ENCODE results near the gene SAMD3. TPM values are rescaled to one million over a fixed set of nuclear protein-coding genes. Genes with fewer than 3 reads are reported as not detected.

Gene SAMD3
- total RNA-seq, 1 experiment from 2014 or later = not detected

DNA sequence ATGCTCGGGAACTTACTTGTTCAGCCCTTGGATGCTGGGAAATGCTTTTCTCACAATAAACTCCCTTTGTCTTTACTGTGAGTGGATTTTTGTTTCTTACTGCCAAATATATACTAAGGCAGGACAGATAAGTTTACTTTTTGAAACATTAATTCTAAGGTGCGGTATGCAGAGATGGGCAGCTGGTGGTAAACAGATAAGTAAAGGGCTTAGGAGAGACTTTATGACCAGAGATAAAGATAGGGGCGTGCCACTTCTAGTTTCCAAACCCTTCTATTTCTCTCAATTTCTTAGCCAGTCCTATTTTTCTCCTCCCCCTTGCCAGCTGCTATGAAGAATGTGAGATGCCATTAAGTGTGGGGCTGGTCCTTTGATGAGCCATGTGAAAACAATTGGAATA is 16.3 kb downstream of the SAMD3 start:
- intact Hi-C loops (cut with micrococcal nuclease; ENCODE audit: unreplicated experiment) = no loop called here
- no TSS peak for BruUV-seq (replicated peaks)
- no peaks in the 10 kb centered on the region for H3K36me3 Mint-ChIP-seq (ENCODE audit: insufficient read depth, unreplicated experiment)

DNA sequence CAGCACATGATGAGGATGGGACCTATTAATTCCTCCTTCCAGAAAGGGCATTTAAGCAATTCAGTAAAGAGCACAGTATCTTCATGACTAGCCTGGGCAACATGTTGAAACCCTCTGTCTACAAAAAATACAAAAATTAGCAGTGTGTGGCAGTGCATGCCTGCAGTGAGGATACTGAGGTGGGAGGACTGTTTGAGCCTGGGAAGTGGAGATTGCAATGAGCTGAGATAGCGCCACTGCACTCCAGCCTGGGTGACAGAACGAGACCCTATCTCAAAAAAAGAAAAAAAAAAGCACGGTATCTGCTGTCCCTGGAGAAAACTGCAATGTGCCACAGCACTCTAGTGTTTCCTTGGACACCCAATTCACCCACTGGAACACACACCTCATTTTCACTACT is 18.4 kb downstream of the SAMD3 start:
- H3K27ac Mint-ChIP-seq (ENCODE audit: unreplicated experiment) = no peak overlapping the region
- no TSS peak for BruUV-seq (replicated peaks)
- no peaks in the 10 kb centered on the region for H3K36me3 Mint-ChIP-seq (ENCODE audit: insufficient read depth, unreplicated experiment)
- H3K27me3 Mint-ChIP-seq (ENCODE audit: unreplicated experiment) = no peaks in the 10 kb centered on the region
- H3K4me3 Mint-ChIP-seq (ENCODE audit: low read depth, unreplicated experiment) = no peak overlapping the region
- intact Hi-C loops (cut with micrococcal nuclease; ENCODE audit: unreplicated experiment) = no loop called here
- TF ChIP-seq, protein P1, sequence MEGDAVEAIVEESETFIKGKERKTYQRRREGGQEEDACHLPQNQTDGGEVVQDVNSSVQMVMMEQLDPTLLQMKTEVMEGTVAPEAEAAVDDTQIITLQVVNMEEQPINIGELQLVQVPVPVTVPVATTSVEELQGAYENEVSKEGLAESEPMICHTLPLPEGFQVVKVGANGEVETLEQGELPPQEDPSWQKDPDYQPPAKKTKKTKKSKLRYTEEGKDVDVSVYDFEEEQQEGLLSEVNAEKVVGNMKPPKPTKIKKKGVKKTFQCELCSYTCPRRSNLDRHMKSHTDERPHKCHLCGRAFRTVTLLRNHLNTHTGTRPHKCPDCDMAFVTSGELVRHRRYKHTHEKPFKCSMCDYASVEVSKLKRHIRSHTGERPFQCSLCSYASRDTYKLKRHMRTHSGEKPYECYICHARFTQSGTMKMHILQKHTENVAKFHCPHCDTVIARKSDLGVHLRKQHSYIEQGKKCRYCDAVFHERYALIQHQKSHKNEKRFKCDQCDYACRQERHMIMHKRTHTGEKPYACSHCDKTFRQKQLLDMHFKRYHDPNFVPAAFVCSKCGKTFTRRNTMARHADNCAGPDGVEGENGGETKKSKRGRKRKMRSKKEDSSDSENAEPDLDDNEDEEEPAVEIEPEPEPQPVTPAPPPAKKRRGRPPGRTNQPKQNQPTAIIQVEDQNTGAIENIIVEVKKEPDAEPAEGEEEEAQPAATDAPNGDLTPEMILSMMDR (IDR thresholded peaks at IDR 0.05; ENCODE audit: unreplicated experiment) = no peak
- CTCF ChIA-PET = no interaction called here
- no peak for DNase-seq
- no peaks in the 10 kb centered on the region for H3K9me3 Mint-ChIP-seq (ENCODE audit: low read depth, unreplicated experiment)
- H3K4me1 Mint-ChIP-seq (ENCODE audit: low read depth, unreplicated experiment) = no peaks in the 10 kb centered on the region

More for the DNA sequence above, 16.3 kb downstream of the SAMD3 start:
- H3K27me3 Mint-ChIP-seq (ENCODE audit: unreplicated experiment) = no peaks in the 10 kb centered on the region
- TF ChIP-seq, protein P1 (IDR thresholded peaks at IDR 0.05; ENCODE audit: unreplicated experiment) = no peak
- no peaks in the 10 kb centered on the region for H3K4me1 Mint-ChIP-seq (ENCODE audit: low read depth, unreplicated experiment)
- no peak overlapping the region for H3K4me3 Mint-ChIP-seq (ENCODE audit: low read depth, unreplicated experiment)
- H3K9me3 Mint-ChIP-seq (ENCODE audit: low read depth, unreplicated experiment) = no peaks in the 10 kb centered on the region
- CTCF ChIA-PET = no interaction called here
- no peak overlapping the region for H3K27ac Mint-ChIP-seq (ENCODE audit: unreplicated experiment)
- no peak for DNase-seq

DNA sequence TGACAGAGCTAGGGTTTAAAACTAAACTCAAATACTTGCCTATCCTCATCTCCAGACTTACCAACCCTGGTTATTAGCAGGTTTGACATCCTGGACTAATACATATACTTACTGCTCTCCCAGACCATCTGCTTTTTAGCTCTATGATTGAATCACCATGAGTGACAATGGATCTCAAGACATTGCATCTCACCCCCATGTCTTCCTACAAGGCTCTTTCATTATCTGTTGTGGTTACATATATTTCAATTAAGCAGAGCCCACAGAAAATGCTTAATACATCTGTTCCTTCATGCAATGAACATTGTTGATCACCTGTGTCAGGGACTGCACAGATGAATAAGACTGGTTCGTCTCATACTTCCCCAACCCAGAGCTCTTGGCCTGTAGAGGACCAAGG is 19.4 kb downstream of the SAMD3 start:
- Mint-ChIP-seq H3K9me3 (ENCODE audit: low read depth, unreplicated experiment) (no peaks in the 10 kb centered on the region), H3K4me3 (ENCODE audit: low read depth, unreplicated experiment) (no peak overlapping the region), H3K27ac (ENCODE audit: unreplicated experiment) (no peak overlapping the region), H3K4me1 (ENCODE audit: low read depth, unreplicated experiment) (no peaks in the 10 kb centered on the region), H3K36me3 (ENCODE audit: insufficient read depth, unreplicated experiment) (no peaks in the 10 kb centered on the region), H3K27me3 (ENCODE audit: unreplicated experiment) (no peaks in the 10 kb centered on the region)
- TF ChIP-seq, protein P1 (IDR thresholded peaks at IDR 0.05; ENCODE audit: unreplicated experiment) = no peak
- intact Hi-C loops (cut with micrococcal nuclease; ENCODE audit: unreplicated experiment) = no loop called here
- no peak for DNase-seq
- no TSS peak for BruUV-seq (replicated peaks)
- CTCF ChIA-PET = no interaction called here

DNA sequence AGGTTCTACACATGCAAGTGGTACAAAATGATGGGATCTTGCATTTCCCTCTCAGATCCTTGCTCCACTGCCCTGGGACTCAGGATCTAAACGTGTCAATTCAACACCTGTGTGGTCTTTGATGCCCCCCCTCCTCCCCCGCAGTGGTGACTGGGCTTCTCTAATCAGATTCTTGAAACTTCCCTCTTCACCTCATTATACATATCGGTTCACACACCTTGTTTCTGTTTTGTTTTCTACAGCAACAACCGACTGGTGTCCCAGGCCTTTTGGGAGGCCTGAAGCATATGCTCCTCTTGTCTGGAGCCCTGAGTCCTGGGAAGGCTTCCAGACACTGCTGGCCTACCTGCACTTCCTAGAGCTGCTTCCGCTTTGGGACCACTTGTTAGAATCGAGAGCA is 20.0 kb downstream of the SAMD3 start:
- Mint-ChIP-seq H3K4me1 (ENCODE audit: low read depth, unreplicated experiment) (no peaks in the 10 kb centered on the region), H3K9me3 (ENCODE audit: low read depth, unreplicated experiment) (no peaks in the 10 kb centered on the region), H3K4me3 (ENCODE audit: low read depth, unreplicated experiment) (no peak overlapping the region), H3K27me3 (ENCODE audit: unreplicated experiment) (no peaks in the 10 kb centered on the region), H3K27ac (ENCODE audit: unreplicated experiment) (no peak overlapping the region), H3K36me3 (ENCODE audit: insufficient read depth, unreplicated experiment) (no peaks in the 10 kb centered on the region)
- TF ChIP-seq, protein P1 (IDR thresholded peaks at IDR 0.05; ENCODE audit: unreplicated experiment) = no peak
- no TSS peak for BruUV-seq (replicated peaks)
- CTCF ChIA-PET = interaction anchor here (0.6 kb wide), 1 partner anchor 987 kb away, joined by 6 read pairs; no protein-coding TSS in a partner anchor
- intact Hi-C loops (cut with micrococcal nuclease; ENCODE audit: unreplicated experiment) = no loop called here
- no peak for DNase-seq
